Smooth muscle cell (in vitro differentiated cells): Measurements from ENCODE around the gene EVC2. TPM values are rescaled to one million over a fixed set of nuclear protein-coding genes. Genes with fewer than 3 reads are reported as not detected.
A peak's percentile ranks its signal among the peaks of the same experiment; 100 is the strongest.

ENCODE experiments used
- DNase-seq: peaks from one replicate; lab custom pipeline; 2025; ENCODE audit not compliant: unreplicated experiment; lab: John Stamatoyannopoulos, UW
- H2AFZ ChIP-seq: fragments of 200-600 bp; sonication (generic); 2 replicates; pipeline ENCODE4 v1.6.0; 2016; ENCODE audit warnings: antibody characterized with exemption, low read depth, mild to moderate bottlenecking
- H3F3A ChIP-seq: fragments of 200-600 bp; sonication (generic); 2 replicates; pipeline ENCODE4 v1.6.0; 2017; ENCODE audit warnings: antibody characterized with exemption, low read depth
- H3K27ac ChIP-seq: fragments of 200-600 bp; sonication (generic); 2 replicates; pipeline ENCODE4 v1.5.1; 2016; ENCODE audit warnings: low read depth, mild to moderate bottlenecking
- H3K27me3 ChIP-seq: fragments of 200-600 bp; sonication (generic); 2 replicates; pipeline ENCODE4 v1.6.1; 2016; ENCODE audit warnings: low read depth, mild to moderate bottlenecking
- H3K36me3 ChIP-seq: fragments of 200-600 bp; sonication (generic); 2 replicates; pipeline ENCODE4 v1.5.1; 2016; ENCODE audit warnings: low read depth
- H3K4me1 ChIP-seq: fragments of 200-600 bp; sonication (generic); 2 replicates; pipeline ENCODE4 v1.5.1; 2016; ENCODE audit warnings: low read depth
- H3K4me2 ChIP-seq: fragments of 200-600 bp; sonication (generic); 2 replicates; pipeline ENCODE4 v1.6.0; 2016; ENCODE audit warnings: mild to moderate bottlenecking
- H3K4me3 ChIP-seq: fragments of 200-600 bp; sonication (generic); 2 replicates; pipeline ENCODE4 v1.5.1; 2016; ENCODE audit warnings: mild to moderate bottlenecking
- H3K79me2 ChIP-seq: fragments of 200-600 bp; sonication (generic); 2 replicates; pipeline ENCODE4 v1.6.0; 2016; ENCODE audit warnings: low read depth, mild to moderate bottlenecking
- H3K9ac ChIP-seq: fragments of 200-600 bp; sonication (generic); 2 replicates; pipeline ENCODE4 v1.6.0; 2016; ENCODE audit warnings: low read depth
- H3K9me3 ChIP-seq: fragments of 200-600 bp; sonication (generic); replicated peaks from 2 replicates; pipeline ENCODE4 v1.5.1; 2016; ENCODE audit warnings: low read depth
- H4K20me1 ChIP-seq: fragments of 200-600 bp; sonication (generic); 2 replicates; pipeline ENCODE4 v1.6.0; 2016; ENCODE audit warnings: low read depth
- CTCF ChIP-seq: fragments of 200-600 bp; sonication (generic); IDR thresholded peaks from 2 replicates; pipeline ENCODE4 v1.5.1; 2017; ENCODE audit warnings: borderline replicate concordance, mild to moderate bottlenecking, antibody characterized with exemption; ENCODE audit not compliant: insufficient read depth, poor library complexity, severe bottlenecking
- WGBS: methylation state at CpG from one replicate; pipeline ENCODE4 v1.1.7; 2016; ENCODE audit warnings: low lambda C conversion rate; 5-methylcytosine and 5-hydroxymethylcytosine counted together
- polyA plus RNA-seq: library from polyadenylated mRNA; unstranded; fragments of >200 nt; fragmentation: Nextera tagmentation; extraction: Ambion mirVana; gene quantifications from 2 replicates; pipeline ENCODE4 v1.2.1, GENCODE V29; 2016
- total RNA-seq: library from RNA; depleted of rRNA; stranded (reverse); fragments of >200 nt; gene quantifications from 2 replicates; pipeline ENCODE4 v1.2.3, GENCODE V29; 2014

The EVC2 gene
- total and polyA plus RNA-seq, 2 experiments from 2014 or later: 6.9 to 7.9 TPM

- Histone ChIP-seq H3K9me3 (no peaks in the 10 kb centered on the region), H3K79me2 (no peaks in the 10 kb centered on the region), H3K27me3 (no peaks in the 10 kb centered on the region), H3K4me3 (no peak overlapping the region), H3K27ac (no peak overlapping the region), H3K36me3 (no peaks in the 10 kb centered on the region), H3F3A (no peaks in the 10 kb centered on the region), H2AFZ (no peak overlapping the region), H3K4me2 (no peak overlapping the region), H3K9ac (no peak overlapping the region), H3K4me1 (no peaks in the 10 kb centered on the region), H4K20me1 (no peaks in the 10 kb centered on the region)
- WGBS: 88% methylated on average over 7 of the region's 7 CpGs
- no peak for DNase-seq
- TF ChIP-seq CTCF: no peak
Observed at GRCh38 chr4:5647351-5647750, 61.0 kb downstream of the EVC2 start.

- no peaks in the 10 kb centered on the region for H3K27me3 ChIP-seq
- H3K4me1 ChIP-seq: no peaks in the 10 kb centered on the region
- WGBS: 92% methylated on average over 2 of the region's 3 CpGs
- peaks cover 14% of the 10 kb centered on the region for H3K36me3 ChIP-seq
- no peak overlapping the region for H2AFZ ChIP-seq
- no peak overlapping the region for H3K4me2 ChIP-seq
- no peaks in the 10 kb centered on the region for H3F3A ChIP-seq
- no peaks in the 10 kb centered on the region for H4K20me1 ChIP-seq
- DNase-seq: no peak
- H3K4me3 ChIP-seq: no peak overlapping the region
- H3K9me3 ChIP-seq: no peaks in the 10 kb centered on the region
- TF ChIP-seq CTCF: no peak
- H3K9ac ChIP-seq: no peak overlapping the region
- no peaks in the 10 kb centered on the region for H3K79me2 ChIP-seq
- no peak overlapping the region for H3K27ac ChIP-seq
Observed at GRCh38 chr4:5640096-5640495, 68.3 kb downstream of the EVC2 start.

GRCh38 chr4:5639556-5639955, 68.8 kb downstream of the EVC2 start:
- H3K4me1 ChIP-seq: no peaks in the 10 kb centered on the region
- H3K4me3 ChIP-seq: no peak overlapping the region
- 96% methylated on average over 3 of the region's 3 CpGs for WGBS
- H2AFZ ChIP-seq: no peak overlapping the region
- TF ChIP-seq CTCF: no peak
- H3K9ac ChIP-seq: no peak overlapping the region
- no peaks in the 10 kb centered on the region for H3K79me2 ChIP-seq
- DNase-seq: no peak
- H3K27ac ChIP-seq: peak overlapping the region; percentile 83
- no peaks in the 10 kb centered on the region for H3F3A ChIP-seq
- no peaks in the 10 kb centered on the region for H4K20me1 ChIP-seq
- no peak overlapping the region for H3K4me2 ChIP-seq
- no peaks in the 10 kb centered on the region for H3K27me3 ChIP-seq
- peaks cover 14% of the 10 kb centered on the region for H3K36me3 ChIP-seq
- H3K9me3 ChIP-seq: no peaks in the 10 kb centered on the region

GRCh38 chr4:5638976-5639375, 69.4 kb downstream of the EVC2 start:
- Histone ChIP-seq H2AFZ (no peak overlapping the region), H3K9ac (peak overlapping the region; percentile 51)
- TF ChIP-seq CTCF: no peak

More at GRCh38 chr4:5638976-5639375, 69.4 kb downstream of the EVC2 start:
- Histone ChIP-seq H3K27me3 (no peaks in the 10 kb centered on the region), H3F3A (no peaks in the 10 kb centered on the region), H3K4me3 (no peak overlapping the region), H3K4me1 (no peaks in the 10 kb centered on the region), H3K4me2 (peak overlapping the region; percentile 8), H3K79me2 (no peaks in the 10 kb centered on the region), H3K27ac (peak overlapping the region; percentile 83), H3K9me3 (no peaks in the 10 kb centered on the region), H3K36me3 (peaks cover 14% of the 10 kb centered on the region), H4K20me1 (no peaks in the 10 kb centered on the region)
- DNase-seq: no peak
- 66% methylated on average over 4 of the region's 4 CpGs for WGBS
